GM13977 (cell line): ENCODE results near the gene DPYSL4.

Source experiments
- DNase-seq: peaks from one replicate; pipeline ENCODE4 v3.0.0; 2012; ENCODE audit warnings: low spot score
- in situ Hi-C: fragments of 300-500 bp; cut with MboI; formaldehyde crosslinking; loops from one replicate; pipeline ENCODE4 v1.12.0; 2022; ENCODE audit warnings: low sequenced_read_pairs, low pct_unique_long_range_greater_than_20kb, mixed read lengths, inconsistent platforms; ENCODE audit not compliant: unreplicated experiment
- TF ChIP-seq, protein P1 (sequence below): IDR thresholded peaks from 2 replicates; pipeline ENCODE4 v1.5.1; 2012; ENCODE audit warnings: mild to moderate bottlenecking, control low read depth; ENCODE audit not compliant: insufficient read depth; ENCODE audit errors: extremely low read depth, missing control alignments

DPYSL4 gene

DNA sequence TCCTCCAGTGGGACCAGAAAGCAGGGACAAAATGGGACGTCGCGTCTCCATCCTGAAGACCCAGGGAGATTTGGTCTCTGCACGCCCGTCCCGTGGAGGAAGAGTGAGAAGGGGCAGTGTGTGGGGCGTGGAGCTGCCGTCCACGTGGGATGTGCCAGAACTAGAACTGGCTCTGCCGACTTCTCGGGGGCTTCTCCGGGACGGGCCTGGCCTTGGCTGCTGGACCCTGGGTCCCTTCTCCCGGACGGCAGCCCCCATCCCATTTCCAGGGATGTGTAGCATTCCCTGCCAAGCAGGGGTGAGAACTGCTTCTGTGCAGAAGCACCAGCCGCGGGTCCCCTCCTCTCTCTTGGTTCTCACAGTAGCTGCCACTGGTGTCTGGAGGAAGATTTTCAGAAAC lies 18.8 kb upstream of the DPYSL4 start:
- no peak for DNase-seq
- TF ChIP-seq, protein P1, sequence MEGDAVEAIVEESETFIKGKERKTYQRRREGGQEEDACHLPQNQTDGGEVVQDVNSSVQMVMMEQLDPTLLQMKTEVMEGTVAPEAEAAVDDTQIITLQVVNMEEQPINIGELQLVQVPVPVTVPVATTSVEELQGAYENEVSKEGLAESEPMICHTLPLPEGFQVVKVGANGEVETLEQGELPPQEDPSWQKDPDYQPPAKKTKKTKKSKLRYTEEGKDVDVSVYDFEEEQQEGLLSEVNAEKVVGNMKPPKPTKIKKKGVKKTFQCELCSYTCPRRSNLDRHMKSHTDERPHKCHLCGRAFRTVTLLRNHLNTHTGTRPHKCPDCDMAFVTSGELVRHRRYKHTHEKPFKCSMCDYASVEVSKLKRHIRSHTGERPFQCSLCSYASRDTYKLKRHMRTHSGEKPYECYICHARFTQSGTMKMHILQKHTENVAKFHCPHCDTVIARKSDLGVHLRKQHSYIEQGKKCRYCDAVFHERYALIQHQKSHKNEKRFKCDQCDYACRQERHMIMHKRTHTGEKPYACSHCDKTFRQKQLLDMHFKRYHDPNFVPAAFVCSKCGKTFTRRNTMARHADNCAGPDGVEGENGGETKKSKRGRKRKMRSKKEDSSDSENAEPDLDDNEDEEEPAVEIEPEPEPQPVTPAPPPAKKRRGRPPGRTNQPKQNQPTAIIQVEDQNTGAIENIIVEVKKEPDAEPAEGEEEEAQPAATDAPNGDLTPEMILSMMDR: no peak
- in situ Hi-C loops: no loop called here

DNA sequence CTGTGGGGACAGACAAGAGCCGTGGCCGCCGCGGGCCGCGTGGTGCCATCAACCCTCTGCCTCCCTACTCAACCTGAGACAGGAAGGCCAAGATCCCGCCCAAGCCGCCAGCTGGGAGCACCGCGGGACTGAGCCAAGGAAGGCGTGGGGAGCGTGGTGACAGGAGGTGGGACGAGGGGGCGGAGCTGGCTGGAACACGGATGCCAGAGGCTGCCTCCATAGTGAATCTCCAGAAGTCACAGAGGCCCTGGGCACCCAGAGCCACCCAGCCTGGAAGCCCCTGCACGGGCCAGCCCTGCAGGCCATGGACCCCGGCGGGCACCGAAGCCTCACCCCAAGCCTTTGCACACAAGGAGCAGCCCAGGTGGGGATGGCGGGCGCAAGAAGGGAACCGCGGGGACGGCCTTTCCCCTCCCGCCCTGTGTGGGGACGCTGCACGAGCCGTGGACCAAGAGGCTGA lies 18.1 kb upstream of the DPYSL4 start:
- TF ChIP-seq, protein P1: no peak
- in situ Hi-C loops: no loop called here
- no peak for DNase-seq

DNA sequence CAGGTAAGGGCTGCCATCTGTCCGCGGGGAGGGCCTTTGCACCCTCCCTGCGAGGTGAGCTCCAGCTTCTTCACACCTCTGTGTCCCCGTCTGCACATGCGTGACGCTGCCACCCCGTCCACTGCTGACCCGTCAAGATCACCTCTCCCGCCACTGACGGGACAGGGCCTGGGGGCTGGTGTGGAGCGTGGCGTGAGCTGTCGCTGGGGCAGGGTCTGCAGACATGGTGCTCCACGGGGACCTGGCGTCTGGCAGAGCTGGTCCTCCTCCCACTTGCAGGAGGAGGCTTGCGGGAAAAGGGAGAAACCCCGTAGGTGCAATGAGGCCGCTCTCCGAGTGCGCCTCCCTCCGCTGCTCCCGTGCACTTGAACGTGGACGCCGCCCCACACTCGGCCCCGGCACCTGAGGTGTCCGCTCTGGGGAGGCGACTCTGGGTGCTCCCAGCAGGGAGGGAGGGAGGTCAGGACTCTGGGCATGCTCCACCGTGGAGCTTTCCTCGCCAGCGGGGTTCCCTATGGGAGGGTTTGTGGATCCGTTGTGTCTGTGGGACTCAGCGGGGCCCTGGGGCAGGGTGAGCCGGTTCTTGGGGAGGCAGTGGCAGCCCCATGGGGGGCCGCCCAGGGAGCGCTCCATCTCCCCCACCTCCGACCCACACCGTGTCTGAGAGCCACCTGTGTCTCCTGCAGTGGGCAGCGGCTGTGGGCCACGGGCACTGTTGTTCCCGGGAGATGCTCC lies 17.6 kb upstream of the DPYSL4 start:
- TF ChIP-seq, protein P1: no peak
- no peak for DNase-seq
- in situ Hi-C loops: no loop called here

DNA sequence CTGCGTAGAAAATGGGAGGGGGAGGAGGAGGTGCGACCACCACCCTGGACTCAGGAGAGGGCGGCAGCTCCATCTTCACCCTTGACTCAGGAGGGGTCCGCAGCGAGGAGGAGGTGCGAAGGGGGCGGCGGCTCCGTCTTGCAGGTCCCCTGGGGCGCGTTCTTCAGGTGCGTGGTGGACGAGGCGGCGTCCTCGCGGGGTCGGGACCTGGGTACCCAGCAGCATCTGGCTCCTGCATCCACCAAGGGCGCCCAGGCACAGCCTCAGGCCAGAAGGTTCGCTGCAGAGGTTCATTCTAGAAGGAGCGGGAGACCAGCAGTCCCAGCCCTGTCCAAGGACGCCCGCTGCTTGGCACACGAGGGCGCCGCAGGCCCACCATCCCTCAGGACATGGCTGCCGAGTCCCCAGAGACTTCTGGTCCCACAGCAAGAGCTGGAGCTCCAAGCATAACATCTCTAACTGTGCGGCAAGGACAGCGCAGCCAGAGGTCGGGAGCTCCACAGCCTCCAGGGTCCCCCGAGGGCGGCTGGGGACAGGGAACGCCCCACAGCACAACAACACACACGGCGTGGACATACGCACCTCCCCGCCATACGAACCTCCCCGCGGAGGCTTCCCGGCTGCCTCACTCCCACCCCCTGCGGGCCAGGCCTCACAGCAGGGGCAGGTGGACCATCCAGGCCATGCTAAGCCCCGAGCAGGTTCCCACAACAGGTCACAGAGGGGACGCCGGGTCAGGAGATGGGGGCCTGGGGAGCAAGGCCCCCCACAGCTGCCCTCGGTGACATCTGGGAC lies 16.8 kb upstream of the DPYSL4 start:
- DNase-seq: no peak
- TF ChIP-seq, protein P1: no peak
- in situ Hi-C loops: no loop called here

DNA sequence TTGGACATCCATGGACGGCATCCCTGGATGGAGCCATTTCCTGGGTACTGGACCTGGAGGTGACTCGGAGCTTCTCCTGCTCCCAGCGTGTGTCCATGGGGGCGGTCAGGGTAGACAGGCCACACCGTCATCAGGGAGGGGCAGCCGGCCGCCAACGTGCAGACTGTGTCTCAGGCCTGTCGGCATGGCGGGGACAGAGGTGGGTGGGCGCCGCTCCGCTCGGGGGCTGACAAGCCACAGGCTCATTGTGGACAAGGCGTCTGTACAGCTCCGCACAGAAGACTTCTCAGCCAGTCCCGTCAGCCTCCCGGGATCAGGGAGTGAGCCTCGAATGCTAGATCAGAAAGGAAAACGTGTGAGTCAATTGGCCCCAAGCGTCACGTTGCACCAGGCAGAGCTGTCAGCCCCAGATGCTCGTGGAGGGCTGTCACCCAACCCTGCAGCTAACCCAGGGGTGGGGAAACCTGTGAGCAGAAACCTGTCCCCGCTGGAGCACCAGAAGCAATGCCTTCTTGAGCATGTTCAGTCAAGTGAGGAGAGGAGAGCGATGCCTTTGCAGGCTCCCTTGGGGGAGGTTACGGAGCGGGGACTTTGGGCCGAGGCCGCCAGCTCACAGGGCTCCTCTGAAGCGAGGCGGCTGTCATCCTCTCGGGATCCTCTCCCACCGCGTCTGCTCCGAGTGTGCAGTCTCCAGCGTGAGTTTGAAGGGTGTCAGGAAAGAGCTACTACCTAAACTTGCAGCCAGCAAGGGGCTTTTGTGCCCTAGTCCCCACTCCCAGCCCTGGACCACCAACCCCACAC lies 16.0 kb upstream of the DPYSL4 start:
- in situ Hi-C loops: no loop called here
- no peak for DNase-seq
- TF ChIP-seq, protein P1: no peak
